G401 (cell line): ENCODE measurements around the gene TMEM43. TPM values are rescaled to one million over a fixed set of nuclear protein-coding genes. Genes with fewer than 3 reads are reported as not detected.

Experiments
- total RNA-seq: library from RNA; depleted of rRNA; stranded (reverse); fragments of >200 nt; shearing (Covaris generic); gene quantifications from 2 replicates; pipeline ENCODE4 v1.2.3, GENCODE V29; 2014; rRNA removed

Gene TMEM43
- total RNA-seq, 1 experiment from 2014 or later: 52.1 TPM

Other genes starting within 250 kb of the TMEM43 start
- not detected in 2 replicates for gene WNT7A, start 245.0 kb upstream of the TMEM43 start, total RNA-seq
- 15.5 and 26.1 TPM in 2 replicates for gene CHCHD4, start 182 bp upstream of the TMEM43 start, total RNA-seq
- 41.6 and 52.2 TPM in 2 replicates for gene XPC, start 53.5 kb downstream of the TMEM43 start, total RNA-seq
- 25.2 and 33.1 TPM in 2 replicates for gene LSM3, start 53.8 kb downstream of the TMEM43 start, total RNA-seq